ENCODE measurements around the gene TULP4.

The TULP4 gene

GRCh38 chr6:158410784-158411183, 98.5 kb downstream of the TULP4 start:
- H3K4me3 ChIP-seq (ENCODE audit: control insufficient read depth, low read depth, low read length): no peak overlapping the region
- TF ChIP-seq, protein P1, sequence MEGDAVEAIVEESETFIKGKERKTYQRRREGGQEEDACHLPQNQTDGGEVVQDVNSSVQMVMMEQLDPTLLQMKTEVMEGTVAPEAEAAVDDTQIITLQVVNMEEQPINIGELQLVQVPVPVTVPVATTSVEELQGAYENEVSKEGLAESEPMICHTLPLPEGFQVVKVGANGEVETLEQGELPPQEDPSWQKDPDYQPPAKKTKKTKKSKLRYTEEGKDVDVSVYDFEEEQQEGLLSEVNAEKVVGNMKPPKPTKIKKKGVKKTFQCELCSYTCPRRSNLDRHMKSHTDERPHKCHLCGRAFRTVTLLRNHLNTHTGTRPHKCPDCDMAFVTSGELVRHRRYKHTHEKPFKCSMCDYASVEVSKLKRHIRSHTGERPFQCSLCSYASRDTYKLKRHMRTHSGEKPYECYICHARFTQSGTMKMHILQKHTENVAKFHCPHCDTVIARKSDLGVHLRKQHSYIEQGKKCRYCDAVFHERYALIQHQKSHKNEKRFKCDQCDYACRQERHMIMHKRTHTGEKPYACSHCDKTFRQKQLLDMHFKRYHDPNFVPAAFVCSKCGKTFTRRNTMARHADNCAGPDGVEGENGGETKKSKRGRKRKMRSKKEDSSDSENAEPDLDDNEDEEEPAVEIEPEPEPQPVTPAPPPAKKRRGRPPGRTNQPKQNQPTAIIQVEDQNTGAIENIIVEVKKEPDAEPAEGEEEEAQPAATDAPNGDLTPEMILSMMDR (IDR thresholded peaks at IDR 0.05; ENCODE audit: control insufficient read depth, insufficient read depth, low read depth, low read length, missing control alignments): no peak
- DNase-seq (ENCODE audit: low read depth): no peak

DNA sequence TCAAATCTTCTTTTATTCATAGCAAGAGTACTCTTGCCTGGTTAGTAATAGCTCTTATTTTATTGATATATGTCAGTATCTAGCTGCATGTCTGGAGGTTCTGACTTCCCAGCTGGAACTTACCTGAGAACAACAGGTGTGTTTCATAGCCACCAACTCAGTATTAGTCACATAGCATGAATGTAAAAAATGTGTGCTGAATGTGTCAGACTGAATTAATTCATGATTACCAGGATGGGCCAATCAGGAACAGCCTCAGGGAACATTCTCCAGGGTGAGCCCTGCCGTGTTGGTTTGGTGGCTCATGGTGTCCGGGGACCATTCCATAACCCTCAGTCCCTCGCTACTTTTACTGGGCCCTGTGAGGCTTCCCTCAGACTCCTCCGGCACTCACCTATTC, 99.7 kb downstream of the TULP4 start:
- TF ChIP-seq, protein P1 (IDR thresholded peaks at IDR 0.05; ENCODE audit: control insufficient read depth, insufficient read depth, low read depth, low read length, missing control alignments): no peak
- H3K4me3 ChIP-seq (ENCODE audit: control insufficient read depth, low read depth, low read length): no peak overlapping the region
- no peak for DNase-seq (ENCODE audit: low read depth)

GRCh38 chr6:158413028-158413427, 100.8 kb downstream of the TULP4 start:
- H3K4me3 ChIP-seq (ENCODE audit: control insufficient read depth, low read depth, low read length): no peak overlapping the region
- TF ChIP-seq, protein P1 (IDR thresholded peaks at IDR 0.05; ENCODE audit: control insufficient read depth, insufficient read depth, low read depth, low read length, missing control alignments): no peak
- DNase-seq (ENCODE audit: low read depth): no peak

- DNase-seq (ENCODE audit: low read depth): no peak
- TF ChIP-seq, protein P1 (IDR thresholded peaks at IDR 0.05; ENCODE audit: control insufficient read depth, insufficient read depth, low read depth, low read length, missing control alignments): no peak
- no peak overlapping the region for H3K4me3 ChIP-seq (ENCODE audit: control insufficient read depth, low read depth, low read length)
These were observed 101.7 kb downstream of the TULP4 start for GRCh38 chr6:158413814-158414565.

DNA sequence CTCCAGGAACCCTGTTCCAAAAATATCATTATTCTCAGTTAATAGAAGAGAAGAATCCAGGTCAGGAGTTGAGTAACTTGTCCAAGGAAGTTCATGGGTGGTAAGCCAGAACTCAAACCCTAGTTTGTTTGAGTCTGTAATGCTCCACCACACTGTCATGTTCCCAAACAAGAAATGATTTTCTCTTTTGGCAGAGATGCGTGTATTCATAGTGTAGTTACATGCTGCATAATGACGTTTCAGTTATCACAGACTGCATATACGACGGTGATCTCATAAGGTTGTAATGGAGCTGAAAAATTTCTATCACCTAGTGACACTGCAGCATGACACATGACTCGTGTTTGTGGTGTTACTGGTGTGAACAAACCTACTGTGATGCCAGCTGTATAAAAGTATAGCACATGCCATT, 102.6 kb downstream of the TULP4 start:
- no peak for DNase-seq (ENCODE audit: low read depth)
- H3K4me3 ChIP-seq (ENCODE audit: control insufficient read depth, low read depth, low read length): no peak overlapping the region
- TF ChIP-seq, protein P1 (IDR thresholded peaks at IDR 0.05; ENCODE audit: control insufficient read depth, insufficient read depth, low read depth, low read length, missing control alignments): no peak

DNA sequence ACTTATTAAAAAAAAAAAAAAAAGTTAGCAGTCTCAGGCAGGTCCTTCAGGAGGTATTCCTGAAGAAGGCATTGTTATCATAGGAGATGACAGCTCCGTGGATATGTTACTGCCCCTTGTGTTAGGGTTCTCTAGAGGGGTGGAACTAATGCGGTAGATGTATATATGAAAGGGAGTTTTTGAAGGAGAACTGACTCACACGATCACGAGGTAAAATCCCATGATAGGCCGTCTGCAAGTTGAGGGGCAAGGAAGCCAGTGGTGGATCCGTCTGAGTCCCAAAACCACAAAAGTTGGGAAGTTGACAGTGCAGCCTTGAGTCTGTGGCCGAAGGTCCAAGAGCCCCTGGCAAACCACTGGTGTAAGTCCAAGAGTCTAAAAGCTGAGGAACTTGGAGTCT, 103.4 kb downstream of the TULP4 start:
- H3K4me3 ChIP-seq (ENCODE audit: control insufficient read depth, low read depth, low read length): no peak overlapping the region
- TF ChIP-seq, protein P1 (IDR thresholded peaks at IDR 0.05; ENCODE audit: control insufficient read depth, insufficient read depth, low read depth, low read length, missing control alignments): no peak
- no peak for DNase-seq (ENCODE audit: low read depth)
